H9 (cell line): ENCODE data around the gene FAM171A1. TPM values are rescaled to one million over a fixed set of nuclear protein-coding genes. Genes with fewer than 3 reads are reported as not detected.

Source experiments
- DNase-seq: peaks from one replicate; pipeline ENCODE4 v3.0.0-alpha.2; 2017
- H2AFZ ChIP-seq: one replicate; pipeline ENCODE4 v1.6.1; 2013; ENCODE audit warnings: mild to moderate bottlenecking, low read length, control low read depth, moderate library complexity
- H2AK5ac ChIP-seq: 2 replicates; pipeline ENCODE4 v1.6.1; 2013; ENCODE audit warnings: low read length, control low read depth, mixed read lengths; ENCODE audit not compliant: insufficient read length
- H2BK120ac ChIP-seq: one replicate; pipeline ENCODE4 v1.6.1; 2013; ENCODE audit warnings: low read depth, mild to moderate bottlenecking, low read length, control low read depth, inconsistent platforms; ENCODE audit not compliant: poor library complexity, severe bottlenecking
- H2BK12ac ChIP-seq: 2 replicates; pipeline ENCODE4 v1.6.1; 2013; ENCODE audit warnings: low read length, control low read depth, mixed read lengths, low read depth; ENCODE audit not compliant: insufficient read length
- H2BK15ac ChIP-seq: 2 replicates; pipeline ENCODE4 v1.6.1; 2013; ENCODE audit warnings: low read depth, low read length, control low read depth
- H2BK20ac ChIP-seq: one replicate; pipeline ENCODE4 v1.6.1; 2013; ENCODE audit warnings: low read depth, mild to moderate bottlenecking, low read length, control low read depth, inconsistent platforms; ENCODE audit not compliant: poor library complexity, severe bottlenecking
- H2BK5ac ChIP-seq: 2 replicates; pipeline ENCODE4 v1.6.1; 2013; ENCODE audit warnings: low read length, control low read depth, mixed read lengths; ENCODE audit not compliant: insufficient read length
- H3K14ac ChIP-seq: 2 replicates; pipeline ENCODE4 v1.6.1; 2013; ENCODE audit warnings: low read length, control low read depth; ENCODE audit not compliant: insufficient read depth
- H3K18ac ChIP-seq: 2 replicates; pipeline ENCODE4 v1.6.1; 2013; ENCODE audit warnings: low read depth, mild to moderate bottlenecking, mixed read lengths, low read length, control low read depth; ENCODE audit not compliant: insufficient read length
- H3K23ac ChIP-seq: 2 replicates; pipeline ENCODE4 v1.6.1; 2013; ENCODE audit warnings: low read length, control low read depth, mixed read lengths, low read depth; ENCODE audit not compliant: insufficient read length
- H3K23me2 ChIP-seq: 2 replicates; pipeline ENCODE4 v1.6.1; 2013; ENCODE audit warnings: low read depth, mild to moderate bottlenecking, mixed read lengths, low read length, control low read depth; ENCODE audit not compliant: insufficient read length, poor library complexity, severe bottlenecking
- H3K27ac ChIP-seq: 2 replicates; pipeline ENCODE4 v1.5.1; 2013; ENCODE audit warnings: low read length, control low read depth, mixed read lengths, low read depth; ENCODE audit not compliant: insufficient read length
- H3K27me3 ChIP-seq: 2 replicates; pipeline ENCODE4 v1.6.1; 2013; ENCODE audit warnings: low read length, control low read depth, inconsistent platforms; ENCODE audit not compliant: insufficient read depth
- H3K4ac ChIP-seq: 2 replicates; pipeline ENCODE4 v1.6.1; 2013; ENCODE audit warnings: low read depth, mild to moderate bottlenecking, control low read depth, inconsistent platforms, low read length, moderate library complexity
- H3K4me1 ChIP-seq: 2 replicates; pipeline ENCODE4 v1.6.1; 2013; ENCODE audit warnings: low read length, control low read depth, inconsistent platforms; ENCODE audit not compliant: insufficient read depth
- H3K4me2 ChIP-seq: 2 replicates; pipeline ENCODE4 v1.6.1; 2013; ENCODE audit warnings: low read length, control low read depth, mixed read lengths; ENCODE audit not compliant: insufficient read length, insufficient read depth
- H3K56ac ChIP-seq: 2 replicates; pipeline ENCODE4 v1.6.1; 2013; ENCODE audit warnings: low read depth, mild to moderate bottlenecking, mixed read lengths, low read length, control low read depth; ENCODE audit not compliant: insufficient read length
- H3K79me1 ChIP-seq: 2 replicates; pipeline ENCODE4 v1.6.1; 2013; ENCODE audit warnings: low read depth, mild to moderate bottlenecking, moderate library complexity, low read length, control low read depth, inconsistent platforms; ENCODE audit not compliant: insufficient read depth, poor library complexity, severe bottlenecking
- H3K79me2 ChIP-seq: 2 replicates; pipeline ENCODE4 v1.6.1; 2013; ENCODE audit warnings: low read length, control low read depth, inconsistent platforms; ENCODE audit not compliant: insufficient read depth
- H3K9ac ChIP-seq: 2 replicates; pipeline ENCODE4 v1.6.1; 2013; ENCODE audit warnings: low read length, control low read depth, mixed read lengths; ENCODE audit not compliant: insufficient read length; ENCODE audit errors: extremely low read depth
- H3K9me3 ChIP-seq: one replicate; pipeline ENCODE4 v1.6.1; 2013; ENCODE audit warnings: low read depth, low read length, inconsistent platforms; ENCODE audit not compliant: control insufficient read depth
- H3T11ph ChIP-seq: one replicate; pipeline ENCODE4 v1.6.1; 2013; ENCODE audit warnings: mild to moderate bottlenecking, low read length, control low read depth, inconsistent platforms
- H4K20me1 ChIP-seq: one replicate; pipeline ENCODE4 v1.6.1; 2013; ENCODE audit not compliant: control insufficient read depth, insufficient read length, insufficient read depth
- H4K5ac ChIP-seq: 2 replicates; pipeline ENCODE4 v1.6.1; 2013; ENCODE audit warnings: low read depth, mild to moderate bottlenecking, mixed read lengths, low read length, control low read depth; ENCODE audit not compliant: insufficient read length
- H4K8ac ChIP-seq: replicated peaks from 2 replicates; pipeline ENCODE4 v1.6.1; 2013; ENCODE audit warnings: low read length, control low read depth, mixed read lengths, low read depth; ENCODE audit not compliant: insufficient read length
- H4K91ac ChIP-seq: 2 replicates; pipeline ENCODE4 v1.6.1; 2013; ENCODE audit warnings: low read depth, mild to moderate bottlenecking, moderate library complexity, mixed read lengths, low read length, control low read depth; ENCODE audit not compliant: insufficient read length
- H3K27ac Mint-ChIP-seq, 3 experiments: 2 replicates in 2 of 3; 3 replicates in 1 of 3; pipeline ENCODE4 v1.8.0; 2020 to 2021; ENCODE audit warnings: mixed read lengths in 3 of 3, mild to moderate bottlenecking in 1 of 3, moderate library complexity in 1 of 3
- H3K27me3 Mint-ChIP-seq: 2 replicates; pipeline ENCODE4 v1.8.0; 2021; ENCODE audit warnings: low read depth, mild to moderate bottlenecking, moderate library complexity, mixed read lengths
- H3K36me3 Mint-ChIP-seq, 3 experiments: 2 replicates in 2 of 3; 3 replicates in 1 of 3; pipeline ENCODE4 v1.8.0; 2020 to 2021; ENCODE audit warnings: low read depth in 3 of 3, mixed read lengths in 3 of 3; ENCODE audit not compliant: insufficient read depth in 1 of 3
- H3K4me1 Mint-ChIP-seq, 2 experiments: 2 replicates each; pipeline ENCODE4 v1.8.0; 2020; ENCODE audit warnings: mixed read lengths in 2 of 2
- H3K4me3 Mint-ChIP-seq, 2 experiments: 2 replicates in 1 of 2; 3 replicates in 1 of 2; pipeline ENCODE4 v1.8.0; 2020 to 2021; ENCODE audit warnings: mild to moderate bottlenecking in 2 of 2, mixed read lengths in 2 of 2, moderate library complexity in 1 of 2
- H3K9me3 Mint-ChIP-seq, 2 experiments: 2 replicates in 1 of 2; 3 replicates in 1 of 2; pipeline ENCODE4 v1.8.0; 2020; ENCODE audit warnings: mild to moderate bottlenecking in 2 of 2, mixed read lengths in 2 of 2, moderate library complexity in 1 of 2
- WGBS: extraction: QIAGEN DNeasy Blood & Tissue Kit; methylation state at CpG from one replicate; pipeline ENCODE4 v1.1.7; 2013; ENCODE audit warnings: missing lambda C conversion rate, low lambda C conversion rate, mixed read lengths; ENCODE audit not compliant: insufficient read length; ENCODE audit errors: extremely low coverage; 5-methylcytosine and 5-hydroxymethylcytosine counted together
- total RNA-seq: library from RNA; stranded (reverse); gene quantifications from 2 replicates; pipeline ENCODE4 v1.2.1, GENCODE V29; 2021
- TF ChIP-seq, protein P1 (sequence below): fragments of 200-600 bp; sonication (generic); conservative IDR thresholded peaks from 3 replicates; pipeline ENCODE4 v1.8.0; 2021; ENCODE audit warnings: antibody characterized with exemption, mild to moderate bottlenecking

The FAM171A1 gene
- total RNA-seq, 1 experiment from 2014 or later = 37.4 TPM

DNA sequence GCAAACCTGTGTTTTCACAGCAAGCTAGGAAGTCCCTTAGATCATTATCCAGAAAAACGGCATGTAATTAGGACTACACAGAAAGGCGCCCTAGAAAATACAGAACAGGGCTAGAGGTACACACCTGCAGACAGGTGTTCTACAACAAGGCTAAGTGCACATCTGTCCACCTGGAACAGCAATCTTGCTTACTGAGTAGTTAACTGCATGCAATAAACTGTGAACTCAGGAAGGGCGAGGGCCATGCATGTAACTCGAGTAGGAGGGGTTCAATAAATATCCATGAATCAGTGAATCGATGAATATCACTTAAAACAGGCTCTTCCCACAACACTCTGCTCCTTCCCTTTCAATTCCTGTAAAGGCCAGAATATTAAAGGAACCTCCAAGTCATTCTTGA lies 22.0 kb downstream of the FAM171A1 start:
- Histone ChIP-seq H2BK5ac (no peak overlapping the region), H3K4ac (no peak overlapping the region), H2BK120ac (no peak overlapping the region), H3K56ac (no peak overlapping the region), H2AK5ac (no peak overlapping the region), H2BK12ac (no peak overlapping the region), H2BK20ac (no peak overlapping the region), H3K23ac (no peak overlapping the region), H3K9me3 (no peaks in the 10 kb centered on the region), H4K91ac (no peak overlapping the region), H4K5ac (no peak overlapping the region), H3T11ph (no peak overlapping the region), H2BK15ac (no peak overlapping the region), H3K14ac (no peak overlapping the region), H3K4me1 (peaks cover 9% of the 10 kb centered on the region), H3K27ac (no peak overlapping the region), H3K79me1 (peaks cover 10% of the 10 kb centered on the region), H4K20me1 (no peaks in the 10 kb centered on the region), H3K27me3 (no peaks in the 10 kb centered on the region), H3K4me2 (no peak overlapping the region), H2AFZ (no peak overlapping the region), H3K23me2 (no peaks in the 10 kb centered on the region), H3K18ac (no peak overlapping the region), H3K79me2 (peaks cover 2% of the 10 kb centered on the region; the same call in 1 of the 2 replicates), H4K8ac (no peak overlapping the region), H3K9ac (no peak overlapping the region)
- Mint-ChIP-seq H3K4me1 (peaks cover 26 to 40% of the 10 kb centered on the region in 2 experiments), H3K27ac (peak overlapping the region in 1 of 3 experiments; percentile 79; a peak in 2 of 7 replicates), H3K4me3 (no peak overlapping the region), H3K27me3 (no peaks in the 10 kb centered on the region), H3K9me3 (no peaks in the 10 kb centered on the region; a peak in 1 of 5 replicates), H3K36me3 (no peaks in the 10 kb centered on the region)
- TF ChIP-seq, protein P1, sequence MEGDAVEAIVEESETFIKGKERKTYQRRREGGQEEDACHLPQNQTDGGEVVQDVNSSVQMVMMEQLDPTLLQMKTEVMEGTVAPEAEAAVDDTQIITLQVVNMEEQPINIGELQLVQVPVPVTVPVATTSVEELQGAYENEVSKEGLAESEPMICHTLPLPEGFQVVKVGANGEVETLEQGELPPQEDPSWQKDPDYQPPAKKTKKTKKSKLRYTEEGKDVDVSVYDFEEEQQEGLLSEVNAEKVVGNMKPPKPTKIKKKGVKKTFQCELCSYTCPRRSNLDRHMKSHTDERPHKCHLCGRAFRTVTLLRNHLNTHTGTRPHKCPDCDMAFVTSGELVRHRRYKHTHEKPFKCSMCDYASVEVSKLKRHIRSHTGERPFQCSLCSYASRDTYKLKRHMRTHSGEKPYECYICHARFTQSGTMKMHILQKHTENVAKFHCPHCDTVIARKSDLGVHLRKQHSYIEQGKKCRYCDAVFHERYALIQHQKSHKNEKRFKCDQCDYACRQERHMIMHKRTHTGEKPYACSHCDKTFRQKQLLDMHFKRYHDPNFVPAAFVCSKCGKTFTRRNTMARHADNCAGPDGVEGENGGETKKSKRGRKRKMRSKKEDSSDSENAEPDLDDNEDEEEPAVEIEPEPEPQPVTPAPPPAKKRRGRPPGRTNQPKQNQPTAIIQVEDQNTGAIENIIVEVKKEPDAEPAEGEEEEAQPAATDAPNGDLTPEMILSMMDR = no peak
- no CpG with 5 or more reads among the region's 5 CpGs for WGBS
- no peak for DNase-seq
